ENCODE results near the gene AXDND1.

GRCh38 chr1:179590671-179591070 lies 224.9 kb downstream of the AXDND1 start:
- TF ChIP-seq CTCF (IDR thresholded peaks at IDR 0.05) (no peak), POLR2AphosphoS5 (IDR thresholded peaks at IDR 0.05) (no peak), POLR2A (IDR thresholded peaks at IDR 0.05; ENCODE audit: low read depth) (no peak), EP300 (IDR thresholded peaks at IDR 0.05) (no peak)

Data from esophagus muscularis mucosa (tissue), 4 donors.